Measurements from ENCODE around the gene CLEC14A.

Gene CLEC14A

GRCh38 chr14:38205949-38206665 lies 49.8 kb downstream of the CLEC14A start:
- DNase-seq: peak; percentile 26

GRCh38 chr14:38205119-38205813 lies 50.6 kb downstream of the CLEC14A start:
- no peak for DNase-seq

GRCh38 chr14:38204719-38205115 lies 51.2 kb downstream of the CLEC14A start:
- DNase-seq: no peak
